Left lung (tissue), 10 donors: ENCODE results near the gene PGC. TPM values are rescaled to one million over a fixed set of nuclear protein-coding genes. Genes with fewer than 3 reads are reported as not detected.
A peak's percentile ranks its signal among the peaks of the same experiment; 100 is the strongest.

Source experiments
- ATAC-seq: fragments of 200-7000 bp; cut with Tn5 transposase; one replicate; pipeline ENCODE4 v1.9.1; 2020; ENCODE audit warnings: moderate library complexity
- DNase-seq, 4 donors: peaks; one replicate each; pipeline ENCODE4 v3.0.0-alpha.2; 2013 to 2020
- H3K27ac ChIP-seq, 2 donors: fragments of 200-600 bp; sonication (generic) in 1 of 2; one replicate each; pipeline versions ENCODE4 v1.5.0 to v1.8.0; 2020 to 2021
- H3K27me3 ChIP-seq, 2 donors: fragments of 200-600 bp; sonication (generic) in 1 of 2; one replicate each; pipeline versions ENCODE4 v1.5.0 to v1.8.0; 2020 to 2021
- H3K36me3 ChIP-seq, 2 donors: fragments of 200-600 bp; sonication (generic) in 1 of 2; one replicate each; pipeline versions ENCODE4 v1.5.0 to v1.8.0; 2020 to 2021
- H3K4me1 ChIP-seq, 2 donors: fragments of 200-600 bp; one replicate each; pipeline ENCODE4 v1.8.0; 2021
- H3K4me3 ChIP-seq, 2 donors: fragments of 200-600 bp; sonication (generic) in 1 of 2; one replicate each; pipeline versions ENCODE4 v1.5.0 to v1.8.0; 2020 to 2021; ENCODE audit warnings: mild to moderate bottlenecking in 1 of 2
- H3K9me3 ChIP-seq, 2 donors: fragments of 200-600 bp; sonication (generic) in 1 of 2; one replicate each; pipeline versions ENCODE4 v1.5.0 to v1.8.0; 2020 to 2021
- intact Hi-C, 2 donors: fragments of 100-400 bp; cut with DNase I; formaldehyde crosslinking; loops; one replicate each; pipeline versions ENCODE4 v1.11.2 to v1.14.2; 2022
- polyA plus RNA-seq, 6 donors: library from polyadenylated mRNA; unstranded; fragments of 120-200 nt; gene quantifications; one replicate each; pipeline ENCODE4 v1.2.1, GENCODE V29; 2013; ENCODE audit not compliant: insufficient read length in 6 of 6
- total RNA-seq, 2 donors: library from RNA; stranded (reverse); fragmentation: NEBNext Ultra II Directional; extraction: Animal tissue kit (Norgen Biotek cat#: 25700); gene quantifications; one replicate each; pipeline ENCODE4 v1.2.1, GENCODE V29; 2021
- TF ChIP-seq, protein P1 (sequence below), 2 donors: fragments of 200-600 bp; sonication (generic) in 1 of 2; IDR thresholded peaks; one replicate each; pipeline versions ENCODE4 v1.5.0 to v1.8.0; 2021; ENCODE audit warnings: antibody characterized with exemption in 2 of 2
- donor health status: DM: no; HTN: yes; CAD: no.
- donor health status: DM: no; HTN: no; CAD: no.

The PGC gene
- total and polyA plus RNA-seq, 8 donors, result 5.4 to 266 (median 8.2) TPM

DNA sequence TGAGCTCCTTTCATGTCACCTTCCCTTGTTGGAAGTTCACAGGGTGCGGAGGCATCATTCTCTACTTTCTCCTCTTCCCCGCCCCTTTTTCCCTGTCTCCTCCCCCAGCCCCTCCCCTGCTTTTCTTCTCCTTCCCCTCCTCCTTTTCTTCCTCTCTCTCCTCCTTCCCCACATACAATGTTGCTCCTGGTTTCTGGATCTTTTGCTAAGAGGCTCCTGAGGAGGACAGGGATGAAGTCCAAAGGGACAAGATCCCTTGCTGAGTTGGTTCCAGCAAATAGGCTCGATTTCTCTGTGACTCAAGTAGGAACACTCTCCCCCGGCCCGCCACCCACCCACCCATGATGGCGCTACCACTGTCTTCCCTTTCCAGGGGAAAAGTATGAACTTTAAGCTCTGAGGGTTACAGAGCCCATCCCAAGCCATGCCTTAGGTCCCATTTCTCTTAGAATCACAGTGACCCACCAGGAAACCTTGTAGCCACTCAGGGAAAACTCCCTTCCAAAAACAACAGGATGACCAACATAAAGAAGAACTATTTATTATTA, 10.9 kb downstream of the PGC start:
- intact Hi-C loops, result no loop called here
- Histone ChIP-seq H3K27ac (peak overlapping the region in 1 of 2 donors; percentile 98), H3K9me3 (no peaks in the 10 kb centered on the region), H3K36me3 (peaks cover 0 to 5% of the 10 kb centered on the region in 2 donors), H3K4me3 (peak overlapping the region in 1 of 2 donors; percentile 89), H3K4me1 (peaks cover 12 to 34% of the 10 kb centered on the region in 2 donors), H3K27me3 (no peaks in the 10 kb centered on the region)
- ATAC-seq, result peak; percentile 1
- DNase-seq, result peak in 1 of 4 donors; percentile 27
- TF ChIP-seq, protein P1, sequence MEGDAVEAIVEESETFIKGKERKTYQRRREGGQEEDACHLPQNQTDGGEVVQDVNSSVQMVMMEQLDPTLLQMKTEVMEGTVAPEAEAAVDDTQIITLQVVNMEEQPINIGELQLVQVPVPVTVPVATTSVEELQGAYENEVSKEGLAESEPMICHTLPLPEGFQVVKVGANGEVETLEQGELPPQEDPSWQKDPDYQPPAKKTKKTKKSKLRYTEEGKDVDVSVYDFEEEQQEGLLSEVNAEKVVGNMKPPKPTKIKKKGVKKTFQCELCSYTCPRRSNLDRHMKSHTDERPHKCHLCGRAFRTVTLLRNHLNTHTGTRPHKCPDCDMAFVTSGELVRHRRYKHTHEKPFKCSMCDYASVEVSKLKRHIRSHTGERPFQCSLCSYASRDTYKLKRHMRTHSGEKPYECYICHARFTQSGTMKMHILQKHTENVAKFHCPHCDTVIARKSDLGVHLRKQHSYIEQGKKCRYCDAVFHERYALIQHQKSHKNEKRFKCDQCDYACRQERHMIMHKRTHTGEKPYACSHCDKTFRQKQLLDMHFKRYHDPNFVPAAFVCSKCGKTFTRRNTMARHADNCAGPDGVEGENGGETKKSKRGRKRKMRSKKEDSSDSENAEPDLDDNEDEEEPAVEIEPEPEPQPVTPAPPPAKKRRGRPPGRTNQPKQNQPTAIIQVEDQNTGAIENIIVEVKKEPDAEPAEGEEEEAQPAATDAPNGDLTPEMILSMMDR (IDR thresholded peaks at IDR 0.05), result no peak

DNA sequence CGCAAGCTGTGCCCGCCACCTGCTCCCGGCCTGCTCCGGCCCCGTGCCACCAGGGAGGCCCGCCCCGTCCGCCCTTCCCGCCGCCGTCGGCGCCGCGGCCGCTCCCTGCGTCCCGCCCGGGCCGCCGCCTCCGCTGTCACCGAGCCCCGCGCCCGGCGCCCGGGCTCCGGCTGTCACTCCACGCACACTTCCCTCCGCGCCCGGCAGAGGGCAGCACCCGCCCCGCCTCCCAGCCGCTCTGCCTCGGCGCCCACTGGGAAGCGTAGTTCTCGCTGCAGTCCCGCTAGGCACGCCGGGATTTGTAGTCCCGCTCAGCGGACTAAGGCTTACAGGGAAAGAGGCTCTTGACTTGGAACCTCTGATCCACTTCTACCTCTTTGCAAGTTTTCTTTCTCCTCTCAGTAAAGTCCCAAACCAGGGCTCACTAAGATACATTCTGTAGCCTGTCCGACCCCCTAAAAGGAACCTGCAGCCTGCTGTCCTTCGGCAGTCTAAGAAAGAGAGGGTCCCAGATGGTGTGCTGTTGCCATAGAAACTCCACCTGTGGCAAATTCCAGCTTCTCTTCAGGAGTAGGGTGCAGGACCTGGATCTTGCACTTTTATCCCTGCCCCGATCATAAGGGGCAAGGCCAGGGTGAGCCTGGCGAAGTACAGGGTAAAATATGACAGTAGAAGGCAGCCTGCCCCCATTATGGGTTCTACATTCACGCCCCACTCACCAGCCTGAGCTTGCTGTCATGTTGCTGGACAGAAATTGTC, 11.6 kb downstream of the PGC start, which contains the start of gene TFEB:
TSS of gene TFEB (minus strand) at position 182 of the 759 bp plus-strand sequence. CDS start 44,395 bp downstream, outside the sequence.
- Histone ChIP-seq H3K4me3 (peak within 1 kb of the TSS; percentile 78 to 89), H3K9me3 (no peaks in the 10 kb centered on the region), H3K36me3 (peaks cover 0 to 5% of the 10 kb centered on the region in 2 donors), H3K27me3 (no peaks in the 10 kb centered on the region), H3K4me1 (peaks cover 12 to 41% of the 10 kb centered on the region in 2 donors), H3K27ac (peak within 1 kb of the TSS; percentile 97 to 98)
- intact Hi-C loops, result no loop called here
- TF ChIP-seq, protein P1 (IDR thresholded peaks at IDR 0.05), result peak; percentile 89 to 93
- peak; percentile 83 to 99 (median 96) for DNase-seq
- ATAC-seq, result peak; percentile 84

DNA sequence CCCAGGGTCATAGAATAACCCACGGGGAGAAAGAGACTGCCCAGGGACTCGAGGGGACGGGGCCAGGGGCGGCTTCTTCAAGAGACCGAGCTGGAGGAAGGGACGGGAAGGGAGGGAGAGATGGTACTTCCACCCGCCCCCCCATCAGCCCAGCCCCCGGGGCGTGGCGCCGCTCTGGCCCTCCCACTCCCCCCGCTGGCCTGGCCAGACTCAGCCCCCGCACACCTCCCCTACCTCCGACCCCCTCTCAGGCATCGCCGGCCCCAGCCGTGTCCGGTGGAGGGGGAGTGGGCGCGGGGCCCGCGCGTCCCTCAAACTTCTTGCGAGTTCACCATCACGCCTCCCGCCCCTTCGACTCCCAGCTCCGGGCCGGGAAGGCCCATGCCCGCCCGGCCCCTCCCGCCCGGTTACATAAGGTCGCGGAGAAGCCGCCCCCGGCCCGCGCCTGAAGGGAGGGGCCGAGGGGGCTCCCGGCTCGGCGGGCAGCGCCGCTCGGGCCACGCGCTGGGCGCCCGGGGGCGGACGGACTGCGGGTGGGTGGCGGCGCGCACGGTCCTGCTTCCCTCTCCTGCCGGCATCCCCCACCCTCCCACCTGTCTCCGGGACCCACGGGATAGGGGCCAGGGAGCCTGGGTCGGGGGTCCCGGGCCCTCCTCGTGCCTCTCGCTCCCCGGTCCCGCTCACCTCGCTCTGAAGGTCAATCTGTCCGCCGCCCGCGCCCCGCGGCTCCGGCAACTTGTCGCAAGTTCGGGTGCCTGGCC, 12.4 kb downstream of the PGC start:
- DNase-seq (peak; percentile 60 to 96 (median 84)), ATAC-seq (peak; percentile 83)
- intact Hi-C loops, result no loop called here
- Histone ChIP-seq H3K36me3 (peaks cover 0 to 5% of the 10 kb centered on the region in 2 donors), H3K27me3 (no peaks in the 10 kb centered on the region), H3K27ac (peak overlapping the region; percentile 97 to 98), H3K4me1 (peaks cover 12 to 48% of the 10 kb centered on the region in 2 donors), H3K9me3 (no peaks in the 10 kb centered on the region), H3K4me3 (peak overlapping the region; percentile 78 to 89)
- TF ChIP-seq, protein P1 (IDR thresholded peaks at IDR 0.05), result no peak

DNA sequence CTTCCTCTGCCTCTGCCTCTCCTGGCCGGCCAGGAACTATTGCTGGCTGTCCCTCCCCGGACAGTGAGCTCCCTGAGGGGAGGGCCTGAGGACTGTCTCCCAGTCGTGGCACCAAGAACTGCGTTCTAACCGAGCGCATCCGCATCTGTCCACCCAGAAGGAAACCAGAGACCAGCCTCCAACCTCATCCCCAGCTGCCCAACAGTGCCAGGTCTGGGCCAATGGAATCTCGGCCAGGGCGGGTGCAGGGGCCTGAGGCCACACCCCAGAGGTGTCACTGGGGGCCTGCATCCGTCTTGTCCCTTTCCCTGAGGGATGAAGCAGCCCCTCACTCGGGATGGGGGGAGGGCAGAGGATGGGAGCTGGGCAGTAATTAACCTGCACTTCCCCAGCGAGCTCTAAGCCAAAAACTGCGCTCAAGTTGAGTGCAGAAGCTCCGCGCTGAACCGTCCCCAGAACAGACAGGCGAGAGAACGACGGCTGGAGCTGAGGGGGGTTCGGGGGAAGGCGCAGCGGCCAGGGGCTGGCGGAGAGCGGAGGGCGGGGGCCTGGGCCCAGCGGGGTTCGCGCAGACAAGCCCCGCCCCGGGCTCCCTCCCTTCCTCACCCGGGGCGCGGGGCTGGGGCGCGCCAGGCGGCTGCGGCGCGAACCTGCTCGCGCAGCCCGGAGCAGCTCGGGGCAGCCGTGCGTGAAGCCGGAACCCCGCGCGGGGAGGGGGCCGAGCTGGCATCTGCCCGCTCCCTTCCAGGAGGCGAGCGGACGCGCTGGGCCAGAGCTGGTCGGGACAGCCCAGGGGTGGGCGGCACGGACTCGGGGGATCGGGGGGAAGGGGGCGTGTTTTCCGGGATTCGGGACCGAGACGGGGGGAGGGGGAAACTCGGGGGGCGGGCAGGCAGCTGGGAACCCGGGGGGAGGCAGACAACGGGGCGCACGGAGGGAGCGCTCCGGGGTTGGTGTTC, 13.2 kb downstream of the PGC start:
- intact Hi-C loops, result no loop called here
- ATAC-seq (peak; percentile 78), DNase-seq (peak; percentile 69 to 95 (median 82))

More for the DNA sequence above, 13.2 kb downstream of the PGC start:
- TF ChIP-seq, protein P1 (IDR thresholded peaks at IDR 0.05), result no peak
- H3K27ac ChIP-seq, result peak overlapping the region; percentile 97 to 98
- H3K9me3 ChIP-seq, result no peaks in the 10 kb centered on the region
- H3K27me3 ChIP-seq, result no peaks in the 10 kb centered on the region
- peaks cover 0 to 5% of the 10 kb centered on the region in 2 donors for H3K36me3 ChIP-seq
- peaks cover 12 to 55% of the 10 kb centered on the region in 2 donors for H3K4me1 ChIP-seq
- H3K4me3 ChIP-seq, result peak overlapping the region; percentile 78 to 89
